Mucosa of rectum (tissue), 2 donors: ENCODE measurements around the gene ANKRD13B.

ENCODE experiments used
- H3K27ac ChIP-seq, 2 donors: one replicate each; pipeline ENCODE4 v1.7.0; 2013; ENCODE audit warnings: inconsistent platforms in 2 of 2, low read depth in 2 of 2, low read length in 2 of 2
- H3K27me3 ChIP-seq, 2 donors: one replicate each; pipeline ENCODE4 v1.7.0; 2013; ENCODE audit warnings: low read length in 2 of 2; ENCODE audit not compliant: control insufficient read depth in 2 of 2, insufficient read depth in 2 of 2
- H3K36me3 ChIP-seq, 2 donors: one replicate each; pipeline ENCODE4 v1.7.0; 2013; ENCODE audit warnings: low read length in 2 of 2; ENCODE audit not compliant: control insufficient read depth in 2 of 2, insufficient read depth in 2 of 2
- H3K4me1 ChIP-seq, 2 donors: one replicate each; pipeline ENCODE4 v1.7.0; 2013; ENCODE audit warnings: low read length in 2 of 2, mild to moderate bottlenecking in 1 of 2; ENCODE audit not compliant: control insufficient read depth in 2 of 2, insufficient read depth in 2 of 2
- H3K4me3 ChIP-seq, 2 donors: one replicate each; pipeline ENCODE4 v1.7.0; 2013; ENCODE audit warnings: low read length in 2 of 2
- H3K9ac ChIP-seq, 2 donors: one replicate each; pipeline ENCODE4 v1.7.0; 2013; ENCODE audit warnings: low read length in 2 of 2, low read depth in 1 of 2, mild to moderate bottlenecking in 1 of 2
- H3K9me3 ChIP-seq, 2 donors: one replicate each; pipeline ENCODE4 v1.7.0; 2013; ENCODE audit warnings: low read length in 2 of 2; ENCODE audit not compliant: control insufficient read depth in 2 of 2
- donor health status: healthy.
- donor health status: Normal muscosa, but diverticular disease.

Gene ANKRD13B

DNA sequence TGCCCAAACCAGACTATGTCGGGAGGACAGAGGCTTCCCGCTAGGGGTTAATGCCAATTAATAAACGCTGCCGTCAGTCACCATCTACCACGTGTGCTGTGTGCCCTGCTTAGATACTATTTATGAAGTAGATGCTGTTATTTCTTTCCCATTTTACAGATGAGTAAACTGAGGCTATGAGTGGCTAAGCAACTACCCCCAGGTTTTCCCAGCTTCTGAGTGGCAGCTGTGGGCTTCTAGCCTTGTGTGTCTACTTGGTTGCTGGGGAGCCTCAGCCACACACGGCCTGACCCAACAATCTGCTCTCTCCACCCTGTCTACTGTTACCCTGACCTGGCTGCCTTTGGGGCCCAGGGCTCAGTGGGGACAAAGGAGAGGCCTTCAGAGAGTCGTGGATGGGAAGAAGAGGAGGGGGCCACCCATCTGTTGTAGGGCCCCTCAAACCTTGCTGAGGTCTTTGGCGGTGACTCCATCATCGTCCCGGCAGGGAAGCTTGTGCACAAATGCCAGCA is 10.6 kb upstream of the ANKRD13B start:
- peaks cover 6 to 13% of the 10 kb centered on the region in 2 donors for H3K4me1 ChIP-seq
- no peak overlapping the region for H3K9ac ChIP-seq
- H3K4me3 ChIP-seq: no peak overlapping the region
- H3K27ac ChIP-seq: no peak overlapping the region
- peaks cover 17 to 34% of the 10 kb centered on the region in 2 donors for H3K36me3 ChIP-seq
- no peaks in the 10 kb centered on the region for H3K9me3 ChIP-seq
- H3K27me3 ChIP-seq: no peaks in the 10 kb centered on the region

- Histone ChIP-seq H3K27ac (no peak overlapping the region), H3K9ac (no peak overlapping the region), H3K27me3 (no peaks in the 10 kb centered on the region), H3K4me1 (peaks cover 9 to 17% of the 10 kb centered on the region in 2 donors), H3K4me3 (no peak overlapping the region), H3K36me3 (peaks cover 12 to 29% of the 10 kb centered on the region in 2 donors), H3K9me3 (no peaks in the 10 kb centered on the region)
Observed at GRCh38 chr17:29582772-29583171, 10.2 kb upstream of the ANKRD13B start.

DNA sequence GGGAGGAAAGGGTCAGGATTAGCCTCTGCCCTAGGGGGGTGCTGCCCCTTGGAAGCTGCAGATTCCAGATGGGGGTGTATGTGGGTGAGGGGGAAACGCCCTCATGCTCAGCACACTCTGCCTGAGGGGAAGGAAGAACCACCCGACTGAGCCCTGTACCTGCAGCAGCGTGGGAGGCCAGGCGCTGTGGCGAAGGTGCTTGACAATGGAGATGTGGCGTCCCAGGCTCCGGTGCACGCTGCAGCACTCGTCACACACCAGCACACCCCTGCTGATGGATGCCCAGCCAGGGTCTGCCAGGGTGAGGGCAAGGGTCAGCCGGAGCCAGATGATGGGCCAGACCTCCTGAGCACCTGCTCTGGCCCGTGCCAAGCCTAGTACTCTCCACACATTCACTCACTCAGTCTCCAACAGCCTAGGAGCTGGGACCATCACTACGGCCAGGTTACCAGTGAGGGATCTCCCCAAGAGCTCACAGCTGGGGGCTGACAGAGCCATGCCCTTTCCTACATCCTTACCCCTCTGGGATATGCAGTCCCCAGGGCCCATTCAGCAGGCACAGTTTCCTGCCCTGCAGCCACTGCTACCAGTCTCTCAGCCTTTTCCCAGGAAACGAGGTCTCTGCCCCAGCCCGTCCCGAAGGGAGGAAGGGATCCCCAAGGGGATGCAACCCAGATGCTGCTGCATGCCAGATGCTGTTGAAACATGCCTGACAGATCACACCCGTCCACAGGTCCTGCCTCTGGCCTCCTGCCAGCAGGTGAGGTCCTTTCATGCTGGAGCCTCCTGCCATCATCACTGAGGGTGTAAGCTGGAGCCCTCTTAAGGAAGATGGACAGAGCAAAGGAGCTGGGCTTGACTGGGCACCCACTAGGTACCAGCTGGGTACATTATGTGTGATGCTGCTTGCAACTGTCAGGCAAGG is 9.3 kb upstream of the ANKRD13B start:
- Histone ChIP-seq H3K9ac (no peak overlapping the region), H3K36me3 (peaks cover 12 to 21% of the 10 kb centered on the region in 2 donors), H3K27ac (no peak overlapping the region)

GRCh38 chr17:29584452-29585079 is 8.4 kb upstream of the ANKRD13B start:
- Histone ChIP-seq H3K27me3 (no peaks in the 10 kb centered on the region), H3K36me3 (peaks cover 12 to 20% of the 10 kb centered on the region in 2 donors), H3K9ac (peak overlapping the region in 1 of 2 donors; percentile 14), H3K9me3 (no peaks in the 10 kb centered on the region), H3K27ac (peak overlapping the region in 1 of 2 donors; percentile 22), H3K4me3 (no peak overlapping the region), H3K4me1 (peaks cover 16 to 27% of the 10 kb centered on the region in 2 donors)

More for the DNA sequence above, 9.3 kb upstream of the ANKRD13B start:
- H3K27me3 ChIP-seq: no peaks in the 10 kb centered on the region
- peaks cover 16 to 25% of the 10 kb centered on the region in 2 donors for H3K4me1 ChIP-seq
- no peaks in the 10 kb centered on the region for H3K9me3 ChIP-seq
- H3K4me3 ChIP-seq: no peak overlapping the region

- Histone ChIP-seq H3K9me3 (no peaks in the 10 kb centered on the region), H3K9ac (no peak overlapping the region), H3K27me3 (no peaks in the 10 kb centered on the region), H3K27ac (peak overlapping the region; percentile 10 to 43), H3K4me3 (no peak overlapping the region), H3K36me3 (peaks cover 7 to 20% of the 10 kb centered on the region in 2 donors), H3K4me1 (peaks cover 23 to 32% of the 10 kb centered on the region in 2 donors)
Observed at GRCh38 chr17:29585080-29585751, 7.7 kb upstream of the ANKRD13B start.

GRCh38 chr17:29586676-29587469 is 6.1 kb upstream of the ANKRD13B start:
- no peak overlapping the region for H3K9ac ChIP-seq

DNA sequence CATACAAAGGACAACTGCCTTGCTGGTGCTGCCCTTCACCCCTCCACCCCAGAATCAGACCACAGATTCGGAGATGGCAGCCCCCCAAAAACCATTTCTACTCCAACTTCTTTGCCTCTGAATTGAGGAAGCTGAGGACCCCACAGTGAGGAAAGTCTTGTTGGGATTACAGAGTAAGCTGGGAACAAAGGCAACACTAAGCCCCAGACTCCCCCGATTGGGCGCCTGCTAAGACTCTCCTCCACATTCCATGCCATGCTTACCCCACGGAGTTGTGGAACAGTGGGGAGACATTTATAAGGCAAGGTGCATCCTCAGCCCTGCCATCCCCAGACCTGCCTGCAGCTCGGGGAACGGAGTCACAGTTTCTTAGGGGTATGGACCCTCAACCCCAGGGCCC is 5.3 kb upstream of the ANKRD13B start:
- Histone ChIP-seq H3K9ac (peak overlapping the region in 1 of 2 donors; percentile 78), H3K9me3 (no peaks in the 10 kb centered on the region), H3K36me3 (peaks cover 0 to 10% of the 10 kb centered on the region in 2 donors), H3K27me3 (no peaks in the 10 kb centered on the region), H3K27ac (no peak overlapping the region), H3K4me3 (peak overlapping the region in 1 of 2 donors; percentile 79), H3K4me1 (peaks cover 41 to 53% of the 10 kb centered on the region in 2 donors)

More at GRCh38 chr17:29586676-29587469, 6.1 kb upstream of the ANKRD13B start:
- Histone ChIP-seq H3K9me3 (no peaks in the 10 kb centered on the region), H3K36me3 (peaks cover 3 to 17% of the 10 kb centered on the region in 2 donors), H3K27me3 (no peaks in the 10 kb centered on the region), H3K27ac (no peak overlapping the region), H3K4me3 (no peak overlapping the region), H3K4me1 (peaks cover 34 to 46% of the 10 kb centered on the region in 2 donors)

DNA sequence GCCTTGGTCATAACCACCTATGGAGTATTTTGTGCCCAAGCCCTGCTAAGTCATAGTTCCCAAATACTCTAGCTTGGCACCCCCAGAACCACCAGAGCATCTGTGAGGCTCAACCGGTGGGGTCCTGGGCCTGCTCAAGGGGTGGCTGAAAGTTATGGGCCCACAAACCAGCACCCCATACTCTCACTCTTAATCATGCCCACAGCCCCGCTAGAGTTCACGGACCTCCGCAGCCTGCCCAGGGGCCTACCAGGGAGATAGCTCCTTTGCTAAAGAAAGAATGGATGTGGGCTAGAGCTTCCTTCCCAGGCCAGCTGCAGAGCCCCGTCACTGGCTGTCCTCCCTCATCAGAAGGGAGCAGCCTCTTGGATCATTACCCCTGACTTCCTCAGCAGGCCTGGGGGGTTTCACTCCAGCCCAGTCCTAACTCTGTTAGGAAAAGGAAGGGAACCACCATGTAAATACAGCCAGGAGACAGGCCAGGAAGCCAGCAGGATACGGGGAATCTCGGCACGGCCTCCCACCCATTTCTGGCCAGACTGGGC is 4.8 kb upstream of the ANKRD13B start:
- Histone ChIP-seq H3K4me1 (peaks cover 44 to 57% of the 10 kb centered on the region in 2 donors), H3K9me3 (no peaks in the 10 kb centered on the region), H3K27ac (peak overlapping the region in 1 of 2 donors; percentile 80)

More for the DNA sequence above, 4.8 kb upstream of the ANKRD13B start:
- H3K9ac ChIP-seq: peak overlapping the region; percentile 78 to 80
- H3K27me3 ChIP-seq: no peaks in the 10 kb centered on the region
- peaks cover 0 to 5% of the 10 kb centered on the region in 2 donors for H3K36me3 ChIP-seq
- peak overlapping the region; percentile 73 to 79 for H3K4me3 ChIP-seq
